Measurements from ENCODE around the gene PZP. TPM values are rescaled to one million over a fixed set of nuclear protein-coding genes. Genes with fewer than 3 reads are reported as not detected.

Gene PZP
- total RNA-seq, 1 donor from 2014 or later, result not detected

DNA sequence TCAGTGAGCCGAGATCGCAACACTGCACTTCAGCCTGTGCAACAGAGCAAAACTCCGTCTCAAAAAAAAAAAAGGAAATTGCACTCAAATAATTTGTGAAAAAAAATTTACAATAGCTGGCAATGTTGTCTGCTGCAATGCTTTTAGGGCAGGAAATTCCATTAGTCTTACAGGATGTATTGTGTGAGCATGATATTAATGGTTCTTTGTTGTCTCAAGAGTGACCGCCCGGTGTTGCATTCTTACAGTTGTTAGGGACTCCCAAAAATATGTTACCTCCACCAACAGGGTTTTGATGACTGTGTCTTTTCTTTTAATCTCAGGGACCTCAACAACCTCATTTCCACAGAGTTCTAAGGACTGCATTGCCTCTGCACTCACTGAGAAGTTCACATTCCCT, 44.8 kb downstream of the PZP start:
- Histone ChIP-seq H3K4me2 (ENCODE audit: low read length) (no peak overlapping the region), H3K27me3 (ENCODE audit: insufficient read depth, low read length) (no peaks in the 10 kb centered on the region), H3K27ac (ENCODE audit: low read depth, low read length) (no peak overlapping the region), H3K4me3 (ENCODE audit: insufficient read depth, low read depth, low read length) (no peak overlapping the region), H3K36me3 (ENCODE audit: insufficient read depth, low read length) (no peaks in the 10 kb centered on the region), H3K79me2 (ENCODE audit: insufficient read depth, low read length) (no peaks in the 10 kb centered on the region), H3K9me3 (ENCODE audit: insufficient read depth, low read depth, low read length) (no peaks in the 10 kb centered on the region), H3K4me1 (ENCODE audit: insufficient read depth, low read length) (no peaks in the 10 kb centered on the region), H3K9ac (ENCODE audit: low read length) (no peak overlapping the region), H2AFZ (ENCODE audit: low read depth, low read length) (no peak overlapping the region), H4K20me1 (ENCODE audit: insufficient read depth, low read length) (no peaks in the 10 kb centered on the region)
- TF ChIP-seq, protein P1, sequence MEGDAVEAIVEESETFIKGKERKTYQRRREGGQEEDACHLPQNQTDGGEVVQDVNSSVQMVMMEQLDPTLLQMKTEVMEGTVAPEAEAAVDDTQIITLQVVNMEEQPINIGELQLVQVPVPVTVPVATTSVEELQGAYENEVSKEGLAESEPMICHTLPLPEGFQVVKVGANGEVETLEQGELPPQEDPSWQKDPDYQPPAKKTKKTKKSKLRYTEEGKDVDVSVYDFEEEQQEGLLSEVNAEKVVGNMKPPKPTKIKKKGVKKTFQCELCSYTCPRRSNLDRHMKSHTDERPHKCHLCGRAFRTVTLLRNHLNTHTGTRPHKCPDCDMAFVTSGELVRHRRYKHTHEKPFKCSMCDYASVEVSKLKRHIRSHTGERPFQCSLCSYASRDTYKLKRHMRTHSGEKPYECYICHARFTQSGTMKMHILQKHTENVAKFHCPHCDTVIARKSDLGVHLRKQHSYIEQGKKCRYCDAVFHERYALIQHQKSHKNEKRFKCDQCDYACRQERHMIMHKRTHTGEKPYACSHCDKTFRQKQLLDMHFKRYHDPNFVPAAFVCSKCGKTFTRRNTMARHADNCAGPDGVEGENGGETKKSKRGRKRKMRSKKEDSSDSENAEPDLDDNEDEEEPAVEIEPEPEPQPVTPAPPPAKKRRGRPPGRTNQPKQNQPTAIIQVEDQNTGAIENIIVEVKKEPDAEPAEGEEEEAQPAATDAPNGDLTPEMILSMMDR (IDR thresholded peaks at IDR 0.05; ENCODE audit: insufficient read depth, low read depth, low read length), result no peak
- TF ChIP-seq EZH2 (IDR thresholded peaks at IDR 0.05; ENCODE audit: insufficient read depth, low read length), result no peak
- Mint-ChIP-seq H3K9me3 (ENCODE audit: unreplicated experiment) (no peaks in the 10 kb centered on the region), H3K4me1 (ENCODE audit: low read depth, unreplicated experiment) (no peaks in the 10 kb centered on the region), H3K36me3 (ENCODE audit: low read depth, unreplicated experiment) (no peaks in the 10 kb centered on the region), H3K27me3 (ENCODE audit: low read depth, unreplicated experiment) (no peaks in the 10 kb centered on the region), H3K4me3 (ENCODE audit: unreplicated experiment) (no peak overlapping the region), H3K27ac (ENCODE audit: unreplicated experiment) (no peak overlapping the region)
- no peak for FAIRE-seq
- DNase-seq (ENCODE audit: low read depth), result no peak

DNA sequence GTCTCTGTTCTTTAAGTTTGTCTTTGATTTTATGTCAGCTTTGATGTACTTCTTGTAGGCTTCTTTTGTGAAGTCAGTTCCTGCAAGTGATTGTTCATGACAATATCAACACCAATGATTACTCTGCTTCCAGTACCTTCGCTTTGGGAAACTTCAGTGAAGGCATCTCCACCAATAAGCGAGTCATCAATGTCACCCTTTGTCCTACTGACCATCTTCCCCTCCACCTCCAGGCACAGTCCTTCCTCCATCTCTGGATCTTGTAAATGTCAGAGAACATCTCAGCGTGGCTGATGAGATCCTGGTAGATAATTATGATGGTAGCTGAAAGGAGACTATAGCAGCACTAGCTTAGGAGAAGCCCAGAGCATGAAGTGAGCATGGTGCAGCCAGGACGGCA, 52.1 kb downstream of the PZP start:
- H3K4me2 ChIP-seq (ENCODE audit: low read length), result no peak overlapping the region
- Mint-ChIP-seq H3K9me3 (ENCODE audit: unreplicated experiment) (no peaks in the 10 kb centered on the region), H3K27me3 (ENCODE audit: low read depth, unreplicated experiment) (no peaks in the 10 kb centered on the region), H3K4me3 (ENCODE audit: unreplicated experiment) (no peak overlapping the region), H3K4me1 (ENCODE audit: low read depth, unreplicated experiment) (no peaks in the 10 kb centered on the region), H3K36me3 (ENCODE audit: low read depth, unreplicated experiment) (no peaks in the 10 kb centered on the region), H3K27ac (ENCODE audit: unreplicated experiment) (no peak overlapping the region)
- no peaks in the 10 kb centered on the region for H3K27me3 ChIP-seq (ENCODE audit: insufficient read depth, low read length)
- no peak overlapping the region for H3K27ac ChIP-seq (ENCODE audit: low read depth, low read length)
- no peaks in the 10 kb centered on the region for H3K9me3 ChIP-seq (ENCODE audit: insufficient read depth, low read depth, low read length)
- H3K79me2 ChIP-seq (ENCODE audit: insufficient read depth, low read length), result no peaks in the 10 kb centered on the region
- DNase-seq (ENCODE audit: low read depth) (no peak), FAIRE-seq (no peak)
- H3K4me3 ChIP-seq (ENCODE audit: insufficient read depth, low read depth, low read length), result no peak overlapping the region
- no peaks in the 10 kb centered on the region for H3K36me3 ChIP-seq (ENCODE audit: insufficient read depth, low read length)
- no peak overlapping the region for H3K9ac ChIP-seq (ENCODE audit: low read length)
- H4K20me1 ChIP-seq (ENCODE audit: insufficient read depth, low read length), result no peaks in the 10 kb centered on the region
- no peak overlapping the region for H2AFZ ChIP-seq (ENCODE audit: low read depth, low read length)
- TF ChIP-seq, protein P1 (IDR thresholded peaks at IDR 0.05; ENCODE audit: insufficient read depth, low read depth, low read length), result no peak
- no peak for TF ChIP-seq EZH2 (IDR thresholded peaks at IDR 0.05; ENCODE audit: insufficient read depth, low read length)
- H3K4me1 ChIP-seq (ENCODE audit: insufficient read depth, low read length), result no peaks in the 10 kb centered on the region

DNA sequence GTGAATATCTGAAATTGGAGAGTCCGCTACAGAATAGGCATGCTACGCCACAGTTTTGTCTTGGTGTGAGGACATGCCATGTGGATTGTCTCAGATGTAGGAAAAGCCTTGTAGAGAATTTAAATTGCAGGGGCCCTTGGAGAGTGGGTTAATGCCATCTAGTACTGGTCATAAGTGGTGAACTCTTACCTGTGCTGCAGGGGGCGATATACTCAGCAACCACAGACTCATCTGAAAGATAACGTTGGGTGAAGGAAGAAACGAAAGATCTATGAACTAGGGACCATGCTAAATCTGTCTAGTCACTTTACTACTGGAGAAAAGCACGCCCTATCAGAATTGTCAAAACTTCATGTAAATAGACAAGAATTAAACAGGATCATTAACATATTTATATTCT, 58.8 kb downstream of the PZP start:
- Histone ChIP-seq H3K36me3 (ENCODE audit: insufficient read depth, low read length) (no peaks in the 10 kb centered on the region), H4K20me1 (ENCODE audit: insufficient read depth, low read length) (no peaks in the 10 kb centered on the region), H2AFZ (ENCODE audit: low read depth, low read length) (no peak overlapping the region), H3K4me1 (ENCODE audit: insufficient read depth, low read length) (no peaks in the 10 kb centered on the region), H3K9ac (ENCODE audit: low read length) (no peak overlapping the region), H3K9me3 (ENCODE audit: insufficient read depth, low read depth, low read length) (no peaks in the 10 kb centered on the region), H3K27ac (ENCODE audit: low read depth, low read length) (no peak overlapping the region), H3K27me3 (ENCODE audit: insufficient read depth, low read length) (no peaks in the 10 kb centered on the region), H3K4me3 (ENCODE audit: insufficient read depth, low read depth, low read length) (no peak overlapping the region), H3K4me2 (ENCODE audit: low read length) (no peak overlapping the region), H3K79me2 (ENCODE audit: insufficient read depth, low read length) (no peaks in the 10 kb centered on the region)
- H3K4me1 Mint-ChIP-seq (ENCODE audit: low read depth, unreplicated experiment), result no peaks in the 10 kb centered on the region
- H3K4me3 Mint-ChIP-seq (ENCODE audit: unreplicated experiment), result no peak overlapping the region
- no peaks in the 10 kb centered on the region for H3K27me3 Mint-ChIP-seq (ENCODE audit: low read depth, unreplicated experiment)
- no peak overlapping the region for H3K27ac Mint-ChIP-seq (ENCODE audit: unreplicated experiment)
- peaks cover 5% of the 10 kb centered on the region for H3K9me3 Mint-ChIP-seq (ENCODE audit: unreplicated experiment)
- no peak for FAIRE-seq
- DNase-seq (ENCODE audit: low read depth), result no peak
- no peaks in the 10 kb centered on the region for H3K36me3 Mint-ChIP-seq (ENCODE audit: low read depth, unreplicated experiment)
- TF ChIP-seq, protein P1 (IDR thresholded peaks at IDR 0.05; ENCODE audit: insufficient read depth, low read depth, low read length), result no peak
- TF ChIP-seq EZH2 (IDR thresholded peaks at IDR 0.05; ENCODE audit: insufficient read depth, low read length), result no peak

Measured in astrocyte (in vitro differentiated cells and primary cell).